HG03571 (cell line): Measurements from ENCODE around the gene GNAS-AS1.

Experiments
- ATAC-seq: cut with Tn5 transposase; IDR thresholded peaks from one replicate; pipeline ENCODE4 v1.9.1; 2021; ENCODE audit not compliant: unreplicated experiment

Gene GNAS-AS1

DNA sequence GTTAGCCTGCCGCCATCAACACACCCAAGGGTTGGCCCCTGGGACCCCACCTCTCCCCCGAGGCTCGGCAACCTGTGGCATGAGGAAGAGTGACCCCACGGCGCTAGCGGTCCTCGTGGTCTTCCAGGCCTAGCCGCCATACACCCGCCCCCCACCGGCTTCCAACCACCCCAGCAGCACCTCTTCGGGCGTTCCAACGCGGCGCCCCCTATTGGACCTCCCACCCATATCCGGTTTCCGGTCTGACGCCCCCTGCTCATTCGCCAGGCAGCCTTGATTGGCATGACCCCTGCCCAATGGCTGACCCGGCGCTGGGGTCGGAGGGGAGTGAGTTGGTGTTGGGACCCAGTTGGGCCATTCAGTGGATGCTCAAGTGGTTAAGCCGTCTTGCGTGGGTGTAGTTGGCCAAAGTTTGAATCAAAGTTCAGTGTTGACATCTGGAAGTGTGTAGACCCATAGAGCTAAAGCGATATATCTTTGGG, at the start of gene GNAS-AS1:
Gene GNAS-AS1 (minus strand): TSS at position 210 of the 482 bp plus-strand sequence.
- peak; percentile 87 for ATAC-seq

DNA sequence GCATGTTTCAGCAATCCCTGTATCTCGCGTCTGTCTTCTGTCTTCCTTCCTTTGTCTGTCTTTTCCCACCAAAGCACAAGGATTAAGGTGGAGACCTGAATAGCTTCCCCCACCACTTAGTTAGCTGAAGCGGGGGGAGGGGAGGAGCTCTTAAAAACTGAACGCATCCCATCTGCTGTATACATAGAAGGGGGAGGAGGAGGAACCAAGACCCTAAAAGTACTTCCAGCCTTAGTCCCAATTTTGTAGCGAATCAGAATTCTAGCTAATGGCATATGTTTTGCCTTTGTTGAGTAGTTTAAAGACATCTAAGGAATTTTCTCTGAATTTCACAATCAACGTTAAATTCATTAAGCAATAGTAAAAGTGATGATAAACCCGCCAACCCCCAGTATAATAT, 49.7 kb upstream of the GNAS-AS1 start:
- no peak for ATAC-seq

DNA sequence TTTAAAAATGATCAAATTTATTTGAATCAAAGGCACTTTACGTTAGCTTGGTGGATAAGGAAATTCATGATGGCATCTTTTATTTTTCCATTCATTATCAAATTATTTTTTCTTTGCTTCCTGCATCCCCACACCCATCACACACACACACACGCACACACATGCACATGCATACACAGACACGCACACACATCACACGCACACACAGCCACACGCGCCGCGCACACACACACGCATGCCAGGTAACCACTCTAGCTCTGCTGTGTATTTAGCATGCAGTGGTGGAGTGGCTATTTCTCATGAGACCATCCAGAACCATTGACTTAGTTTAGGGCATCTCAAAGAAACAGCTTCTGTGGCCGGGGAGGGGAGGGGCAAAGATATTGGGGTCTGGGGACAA, 48.8 kb upstream of the GNAS-AS1 start:
- no peak for ATAC-seq

DNA sequence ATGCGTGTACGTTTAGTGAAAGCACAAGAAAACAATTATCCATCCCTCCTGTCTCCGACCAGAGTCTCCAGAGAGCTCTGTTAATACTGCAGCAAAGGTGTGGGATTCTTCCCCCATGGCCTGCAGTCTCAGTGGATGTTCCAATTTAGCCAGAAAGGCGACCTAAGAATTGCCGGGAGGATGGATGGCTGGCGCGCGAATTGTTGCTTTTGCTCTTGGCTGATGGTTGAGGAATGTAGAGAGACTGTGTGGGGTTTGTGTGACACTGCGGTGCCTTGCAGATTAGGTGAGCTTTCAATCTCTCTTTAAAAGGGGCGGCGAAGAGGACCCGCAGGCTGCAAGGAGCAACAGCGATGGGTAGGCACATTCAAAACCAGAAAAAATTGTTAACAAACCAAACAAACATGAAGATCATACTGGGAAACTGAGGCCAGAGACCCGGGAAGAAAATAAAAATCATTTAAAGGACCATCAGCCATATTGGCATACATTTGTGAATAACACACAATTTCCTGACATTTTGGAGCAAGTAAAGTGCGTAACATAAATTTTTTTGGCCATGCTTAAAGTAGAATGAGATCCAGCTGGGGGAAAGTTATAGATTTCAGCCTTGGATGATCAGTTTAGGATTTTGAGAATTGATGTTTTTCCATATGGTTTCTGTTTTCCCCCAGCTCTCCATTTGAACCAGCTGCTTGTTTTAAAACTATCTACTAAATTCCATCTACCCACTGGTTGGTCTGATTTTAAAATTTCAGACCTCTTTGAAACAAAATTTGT, 48.1 kb upstream of the GNAS-AS1 start:
- ATAC-seq = no peak

DNA sequence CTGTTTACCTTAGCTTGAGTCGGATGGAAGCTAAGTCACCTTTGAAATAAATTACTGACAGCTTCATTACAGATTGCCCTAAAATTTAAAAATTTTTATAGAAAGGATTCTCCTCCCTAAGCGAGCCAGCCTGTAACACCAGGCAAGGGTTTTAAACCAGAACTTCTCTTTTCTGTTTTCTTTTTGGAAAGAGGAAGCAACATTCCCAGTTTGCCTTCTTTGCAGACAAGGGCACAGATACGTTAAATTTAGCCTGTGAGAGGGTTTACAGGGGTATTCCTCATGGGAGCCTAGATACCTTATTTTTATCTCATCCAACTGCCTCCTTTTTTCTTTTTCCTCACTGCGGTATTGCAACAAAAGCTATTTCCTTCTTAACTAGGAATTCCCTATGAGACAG, 46.8 kb upstream of the GNAS-AS1 start:
- ATAC-seq = no peak

DNA sequence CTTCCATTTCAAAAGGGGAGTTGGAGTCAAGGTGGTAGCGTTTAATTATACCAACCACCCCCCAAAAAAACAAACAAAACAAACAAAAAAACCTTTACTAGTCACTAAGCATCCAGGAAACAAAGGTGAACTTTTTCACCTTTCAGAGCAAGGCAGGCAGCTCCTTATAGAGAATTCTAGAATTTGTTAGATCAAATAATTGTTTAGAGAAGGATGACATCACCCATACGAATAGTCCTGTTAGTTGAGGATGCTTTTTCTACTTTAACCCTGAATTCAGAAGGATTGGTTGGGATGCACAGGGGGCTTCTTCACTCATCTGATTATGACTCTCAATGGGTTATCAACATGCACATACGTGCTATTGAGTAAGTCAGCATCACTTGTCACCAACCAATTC, 46.1 kb upstream of the GNAS-AS1 start:
- no peak for ATAC-seq

DNA sequence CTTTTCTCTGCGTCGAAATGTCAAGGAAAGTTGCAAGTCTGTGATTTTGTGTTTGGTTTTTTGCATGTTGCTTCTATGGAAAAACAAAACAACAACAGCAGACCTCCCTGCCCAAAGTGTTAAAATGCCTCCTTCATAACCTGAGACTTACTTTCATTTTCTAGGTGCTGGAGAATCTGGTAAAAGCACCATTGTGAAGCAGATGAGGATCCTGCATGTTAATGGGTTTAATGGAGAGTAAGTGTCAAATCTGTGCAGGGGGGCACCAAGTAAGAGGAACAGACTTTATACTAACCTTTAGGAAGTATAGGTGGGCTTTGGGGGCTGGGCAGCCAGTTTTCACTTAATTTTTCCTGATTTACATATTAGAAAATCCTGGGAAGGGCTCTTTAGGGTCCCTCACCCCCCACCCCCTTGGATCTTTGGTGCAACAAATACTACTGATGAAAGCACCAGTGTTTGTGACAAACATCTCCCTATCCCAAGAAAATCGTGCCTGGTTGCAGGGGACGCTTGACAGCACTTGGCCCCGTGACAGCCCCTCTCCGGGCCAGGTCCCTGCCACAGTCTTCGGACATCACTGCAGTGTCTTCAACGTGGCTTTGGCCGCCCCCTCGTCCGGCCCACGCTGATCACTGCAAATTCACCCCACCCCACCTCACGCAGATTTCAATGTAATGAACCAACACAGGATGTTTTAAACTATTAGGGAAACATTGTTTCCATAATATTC, 44.9 kb upstream of the GNAS-AS1 start:
- no peak for ATAC-seq

DNA sequence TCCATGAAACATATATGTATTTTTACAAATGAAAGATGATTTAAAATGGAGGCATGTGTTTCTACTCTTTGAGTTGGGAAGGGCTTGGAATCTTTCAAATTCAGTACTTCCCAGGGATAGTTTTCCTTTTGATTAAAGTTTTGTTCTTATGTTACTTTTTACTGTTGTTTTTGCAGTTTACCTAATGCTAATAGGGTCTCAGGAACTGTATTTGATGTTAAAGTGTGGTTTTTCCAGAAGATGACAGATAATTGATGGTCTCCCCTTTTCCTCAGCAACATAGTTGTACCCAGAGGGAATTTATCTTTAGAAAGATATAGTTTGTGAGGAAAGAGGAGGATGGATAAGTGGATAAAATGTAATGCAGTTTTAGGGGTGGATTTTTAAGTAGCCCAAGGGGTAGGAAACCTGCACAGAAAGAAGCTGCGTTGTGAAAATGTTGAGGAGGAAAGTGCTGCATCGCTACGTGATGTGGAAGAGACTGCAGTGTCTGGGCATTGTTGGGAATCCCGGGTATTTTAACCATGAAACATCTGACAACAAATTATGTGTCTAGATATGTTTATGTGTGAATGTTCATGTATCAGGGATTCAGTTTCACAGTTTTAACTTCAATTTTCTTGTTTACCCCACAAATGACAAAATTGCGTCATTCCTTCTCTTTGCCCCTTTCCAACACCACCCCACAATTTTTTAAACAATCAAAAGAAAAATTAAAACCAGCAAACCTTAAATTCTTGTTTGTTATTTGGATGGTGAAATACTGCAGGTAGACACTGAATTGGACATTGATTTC, 44.1 kb upstream of the GNAS-AS1 start:
- ATAC-seq = no peak

GRCh38 chr20:58893355-58894120, 42.8 kb upstream of the GNAS-AS1 start:
- ATAC-seq = no peak

- ATAC-seq = no peak
Observed at GRCh38 chr20:58892932-58893224, 42.2 kb upstream of the GNAS-AS1 start.

DNA sequence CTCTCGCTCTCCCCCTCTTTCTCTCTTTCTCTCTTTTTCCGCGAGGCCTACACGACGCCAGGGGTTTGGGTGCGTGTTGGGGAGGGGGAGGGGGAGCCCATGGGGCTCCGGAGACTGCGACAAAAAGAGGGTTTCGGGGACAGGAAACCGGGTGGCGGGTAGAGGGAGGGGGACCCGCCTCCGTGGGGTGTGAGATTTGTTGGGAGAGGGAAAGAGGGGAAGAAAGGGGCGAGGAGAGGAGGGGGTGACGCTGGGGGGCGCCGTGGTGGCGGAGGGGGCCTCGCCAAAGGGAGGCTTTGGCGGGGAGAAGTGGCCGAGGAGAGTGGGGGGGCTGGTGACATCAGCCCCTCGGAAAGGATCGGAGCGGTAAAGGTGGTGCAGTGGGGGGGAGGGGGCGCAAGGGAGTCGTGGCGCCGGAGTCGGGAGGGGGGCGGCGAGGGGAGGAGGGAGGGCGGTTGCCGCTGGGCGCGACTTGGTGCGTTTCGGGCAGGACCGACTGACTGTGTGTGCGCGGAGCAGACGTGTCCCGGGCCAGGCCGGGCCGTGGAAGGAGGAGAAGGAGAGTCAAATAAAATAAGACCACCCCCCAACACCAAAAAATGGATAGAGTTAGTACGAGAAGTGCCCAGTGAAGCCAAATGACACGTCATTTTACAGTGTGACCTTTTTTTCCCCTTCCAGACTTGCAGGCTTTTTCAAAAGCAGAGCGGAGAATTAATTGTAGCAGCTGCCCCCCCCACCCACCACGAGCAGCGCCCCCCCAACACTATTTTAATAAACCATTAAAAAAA, 41.6 kb upstream of the GNAS-AS1 start:
- ATAC-seq = no peak

DNA sequence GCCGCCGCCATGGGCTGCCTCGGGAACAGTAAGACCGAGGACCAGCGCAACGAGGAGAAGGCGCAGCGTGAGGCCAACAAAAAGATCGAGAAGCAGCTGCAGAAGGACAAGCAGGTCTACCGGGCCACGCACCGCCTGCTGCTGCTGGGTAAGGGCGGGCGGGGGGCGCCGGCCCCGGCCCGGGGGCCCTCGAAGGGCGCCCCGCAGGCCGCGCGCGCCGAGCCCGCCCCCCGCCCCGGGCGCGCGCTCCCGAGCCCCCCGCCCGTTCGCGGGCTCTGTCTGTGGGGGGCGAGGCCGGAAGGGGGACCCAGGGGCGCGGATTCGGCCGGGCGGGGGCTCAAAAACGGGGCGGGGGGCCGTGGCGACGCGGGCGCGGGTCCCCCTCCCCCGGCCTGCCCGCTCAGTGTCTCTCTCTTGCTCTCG, 41.0 kb upstream of the GNAS-AS1 start:
- no peak for ATAC-seq

DNA sequence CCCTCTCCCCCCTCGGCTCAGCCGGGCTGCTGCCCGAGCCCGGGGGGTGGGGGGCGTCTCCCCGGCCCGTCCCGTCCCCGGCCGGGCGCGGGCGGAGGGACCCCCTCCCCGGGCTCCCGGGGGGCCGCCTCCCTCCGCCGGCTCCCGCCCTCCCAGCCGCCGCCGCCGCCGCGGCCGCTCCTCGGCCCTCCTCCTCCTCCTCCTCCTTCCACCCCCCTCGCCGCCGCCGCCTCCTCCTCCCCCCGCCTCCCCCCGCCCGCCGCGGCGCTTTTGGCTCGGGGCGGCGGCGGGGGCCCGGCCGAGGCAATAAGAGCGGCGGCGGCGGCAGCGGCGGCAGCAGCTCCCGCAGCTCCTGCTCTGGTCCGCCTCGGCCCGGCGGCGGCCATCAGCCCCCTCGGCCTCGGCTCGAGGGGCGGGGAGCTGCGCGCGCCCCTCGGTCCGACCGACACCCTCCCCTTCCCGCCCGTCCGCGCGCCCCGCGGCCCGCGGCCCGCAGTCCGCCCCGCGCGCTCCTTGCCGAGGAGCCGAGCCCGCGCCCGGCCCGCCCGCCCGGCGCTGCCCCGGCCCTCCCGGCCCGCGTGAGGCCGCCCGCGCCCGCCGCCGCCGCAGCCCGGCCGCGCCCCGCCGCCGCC, 40.5 kb upstream of the GNAS-AS1 start:
- peak; percentile 19 for ATAC-seq

DNA sequence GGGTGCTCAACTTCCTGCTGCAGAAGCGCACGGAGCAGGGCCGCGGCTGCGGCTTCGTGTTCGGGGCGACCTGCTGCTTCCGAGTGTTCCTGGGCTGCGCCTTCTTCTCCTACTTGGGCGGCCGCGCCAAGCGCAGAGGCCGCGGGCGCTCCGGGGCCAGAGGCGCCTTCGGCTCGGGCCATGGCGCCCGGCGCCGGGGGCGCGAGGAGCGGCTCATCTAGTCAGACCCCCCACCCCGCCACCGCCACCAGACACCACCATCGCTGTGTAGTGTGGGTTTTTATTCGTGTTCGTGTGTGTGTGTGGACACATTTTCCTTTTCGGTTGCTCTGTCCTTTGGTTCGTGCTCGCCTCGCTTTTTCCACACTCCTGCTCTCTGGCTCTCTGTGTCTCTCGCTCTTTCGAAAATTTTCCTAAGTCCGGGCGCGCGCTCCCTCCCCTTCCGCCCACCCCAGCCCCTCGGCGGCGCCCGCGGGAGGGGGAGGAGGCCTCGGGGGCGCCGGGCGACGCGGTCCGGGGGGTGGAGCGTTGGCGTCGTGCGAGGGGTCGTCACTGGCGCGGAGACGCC, 39.9 kb upstream of the GNAS-AS1 start:
- ATAC-seq = peak; percentile 29

DNA sequence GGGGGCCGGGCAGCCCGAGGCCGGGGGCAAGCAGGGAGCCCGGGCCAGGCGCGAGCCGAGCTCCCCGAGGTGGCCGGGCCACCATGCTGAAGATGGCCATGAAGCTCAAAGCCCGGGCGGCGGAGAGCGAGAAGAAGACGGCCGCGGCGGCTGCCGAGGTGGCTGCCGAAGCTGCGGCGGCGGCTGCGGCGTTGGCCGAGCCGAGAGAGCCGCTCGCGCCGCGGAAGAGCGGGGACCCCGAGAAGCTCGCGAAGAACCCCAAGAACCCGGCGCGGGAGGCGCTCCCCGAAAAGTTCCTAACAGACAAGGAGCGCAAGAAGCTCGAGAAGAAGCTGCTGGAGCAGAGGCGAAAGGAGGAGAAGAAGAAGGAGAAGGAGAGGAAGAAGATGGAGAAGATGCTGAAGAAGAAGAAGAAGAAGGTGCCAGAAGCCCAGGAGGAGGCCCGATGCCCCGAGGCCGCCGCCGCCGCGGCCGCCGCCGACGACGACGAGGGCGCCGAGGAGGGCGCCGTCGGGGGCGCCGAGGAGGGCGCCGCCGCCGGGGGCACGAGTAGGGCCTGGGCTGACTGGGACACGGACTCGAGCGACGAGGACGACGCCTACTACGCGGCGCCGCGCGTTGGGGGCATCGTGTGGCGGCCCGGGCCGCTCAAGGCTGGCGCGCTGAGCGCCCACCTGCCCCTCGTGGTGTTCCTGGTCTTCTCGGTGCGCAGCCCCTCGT, 39.3 kb upstream of the GNAS-AS1 start:
- no peak for ATAC-seq

GRCh38 chr20:58889334-58889760, 38.6 kb upstream of the GNAS-AS1 start:
- ATAC-seq = no peak

GRCh38 chr20:58888521-58889333, 38.0 kb upstream of the GNAS-AS1 start:
- ATAC-seq = peak; percentile 35

- ATAC-seq = no peak
Observed at GRCh38 chr20:58888103-58888502, 37.4 kb upstream of the GNAS-AS1 start.
